Measurements from ENCODE around the gene SLC34A3.

SLC34A3 gene

DNA sequence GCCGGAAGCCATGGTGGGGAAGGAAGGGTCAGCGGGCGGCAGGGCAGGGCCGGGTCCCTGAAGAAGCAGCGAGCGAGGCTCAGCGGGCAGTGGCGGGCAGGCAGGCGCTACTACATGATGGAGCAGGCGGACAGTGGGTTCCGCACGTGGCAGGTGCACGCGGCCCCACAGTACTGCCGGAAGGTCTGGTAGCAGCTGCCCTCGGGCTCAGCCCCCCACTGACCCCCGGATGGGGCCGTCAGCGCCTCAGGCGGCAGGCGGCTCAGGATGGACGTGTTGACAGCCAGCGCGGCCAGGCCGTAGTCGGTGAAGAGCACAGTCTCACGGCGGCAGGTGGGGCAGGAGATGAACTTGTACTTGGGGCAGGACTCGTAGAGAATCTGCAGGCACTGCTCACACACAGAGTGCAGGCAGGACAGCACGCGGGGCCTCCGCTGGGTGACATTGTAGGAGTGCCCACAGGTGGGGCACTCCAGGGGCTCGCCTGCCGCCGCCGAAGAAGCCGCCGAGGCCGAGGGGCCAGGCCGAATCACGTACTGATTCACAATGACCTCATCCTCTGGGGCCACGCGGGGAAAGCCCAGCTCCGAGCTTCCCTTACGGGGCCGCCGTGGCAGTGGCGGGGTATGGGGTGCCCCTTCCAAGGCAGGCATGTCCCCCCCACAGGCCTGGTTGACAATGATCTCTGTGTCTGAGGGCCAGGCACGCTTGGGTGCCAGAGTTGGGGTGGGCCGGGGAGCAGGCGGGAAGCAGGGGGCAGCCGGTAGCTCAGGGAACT is 10.2 kb upstream of the SLC34A3 start:
- TF ChIP-seq POLR2AphosphoS5 (IDR thresholded peaks at IDR 0.05; ENCODE audit: low read depth, low read length): no peak
- TF ChIP-seq, protein P1, sequence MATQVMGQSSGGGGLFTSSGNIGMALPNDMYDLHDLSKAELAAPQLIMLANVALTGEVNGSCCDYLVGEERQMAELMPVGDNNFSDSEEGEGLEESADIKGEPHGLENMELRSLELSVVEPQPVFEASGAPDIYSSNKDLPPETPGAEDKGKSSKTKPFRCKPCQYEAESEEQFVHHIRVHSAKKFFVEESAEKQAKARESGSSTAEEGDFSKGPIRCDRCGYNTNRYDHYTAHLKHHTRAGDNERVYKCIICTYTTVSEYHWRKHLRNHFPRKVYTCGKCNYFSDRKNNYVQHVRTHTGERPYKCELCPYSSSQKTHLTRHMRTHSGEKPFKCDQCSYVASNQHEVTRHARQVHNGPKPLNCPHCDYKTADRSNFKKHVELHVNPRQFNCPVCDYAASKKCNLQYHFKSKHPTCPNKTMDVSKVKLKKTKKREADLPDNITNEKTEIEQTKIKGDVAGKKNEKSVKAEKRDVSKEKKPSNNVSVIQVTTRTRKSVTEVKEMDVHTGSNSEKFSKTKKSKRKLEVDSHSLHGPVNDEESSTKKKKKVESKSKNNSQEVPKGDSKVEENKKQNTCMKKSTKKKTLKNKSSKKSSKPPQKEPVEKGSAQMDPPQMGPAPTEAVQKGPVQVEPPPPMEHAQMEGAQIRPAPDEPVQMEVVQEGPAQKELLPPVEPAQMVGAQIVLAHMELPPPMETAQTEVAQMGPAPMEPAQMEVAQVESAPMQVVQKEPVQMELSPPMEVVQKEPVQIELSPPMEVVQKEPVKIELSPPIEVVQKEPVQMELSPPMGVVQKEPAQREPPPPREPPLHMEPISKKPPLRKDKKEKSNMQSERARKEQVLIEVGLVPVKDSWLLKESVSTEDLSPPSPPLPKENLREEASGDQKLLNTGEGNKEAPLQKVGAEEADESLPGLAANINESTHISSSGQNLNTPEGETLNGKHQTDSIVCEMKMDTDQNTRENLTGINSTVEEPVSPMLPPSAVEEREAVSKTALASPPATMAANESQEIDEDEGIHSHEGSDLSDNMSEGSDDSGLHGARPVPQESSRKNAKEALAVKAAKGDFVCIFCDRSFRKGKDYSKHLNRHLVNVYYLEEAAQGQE (IDR thresholded peaks at IDR 0.05; ENCODE audit: insufficient read depth in 1 of 2, low read depth in 2 of 2, low read length in 2 of 2): no peak
- no peak for TF ChIP-seq SIN3A (IDR thresholded peaks at IDR 0.05; ENCODE audit: borderline replicate concordance, insufficient read depth, low read length)
- TF ChIP-seq FOXP2 (optimal IDR thresholded peaks at IDR 0.05; ENCODE audit: borderline replicate concordance, extremely low read depth, extremely low read length, insufficient read depth): no peak
- TF ChIP-seq TAF1 (IDR thresholded peaks at IDR 0.05; ENCODE audit: borderline replicate concordance, insufficient read depth, low read length): no peak

DNA sequence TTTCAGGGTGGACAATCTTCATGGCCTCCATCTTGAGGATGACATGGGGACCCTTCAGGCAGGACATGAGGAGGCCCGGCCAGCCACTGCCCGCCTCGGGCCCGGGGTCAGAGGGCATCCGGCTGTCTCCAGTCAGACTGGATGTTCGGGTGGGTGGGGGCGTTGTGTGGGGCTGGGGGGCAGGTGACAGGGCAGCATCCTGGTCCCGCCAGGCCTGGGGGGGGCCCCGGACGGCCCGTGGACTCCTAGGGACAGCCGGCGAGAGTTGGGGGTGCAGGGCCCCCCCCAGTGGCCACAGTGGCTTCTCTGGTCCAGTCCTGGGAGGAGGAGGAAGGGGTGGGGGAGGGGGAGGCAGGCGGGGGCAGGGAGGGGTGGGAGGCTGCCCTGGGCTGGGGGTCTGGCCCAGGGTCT is 9.6 kb upstream of the SLC34A3 start:
- TF ChIP-seq TAF1 (IDR thresholded peaks at IDR 0.05; ENCODE audit: borderline replicate concordance, insufficient read depth, low read length) (no peak), POLR2AphosphoS5 (IDR thresholded peaks at IDR 0.05; ENCODE audit: low read depth, low read length) (no peak), FOXP2 (optimal IDR thresholded peaks at IDR 0.05; ENCODE audit: borderline replicate concordance, extremely low read depth, extremely low read length, insufficient read depth) (no peak), SIN3A (IDR thresholded peaks at IDR 0.05; ENCODE audit: borderline replicate concordance, insufficient read depth, low read length) (no peak)
- TF ChIP-seq, protein P1 (IDR thresholded peaks at IDR 0.05; ENCODE audit: insufficient read depth in 1 of 2, low read depth in 2 of 2, low read length in 2 of 2): no peak

DNA sequence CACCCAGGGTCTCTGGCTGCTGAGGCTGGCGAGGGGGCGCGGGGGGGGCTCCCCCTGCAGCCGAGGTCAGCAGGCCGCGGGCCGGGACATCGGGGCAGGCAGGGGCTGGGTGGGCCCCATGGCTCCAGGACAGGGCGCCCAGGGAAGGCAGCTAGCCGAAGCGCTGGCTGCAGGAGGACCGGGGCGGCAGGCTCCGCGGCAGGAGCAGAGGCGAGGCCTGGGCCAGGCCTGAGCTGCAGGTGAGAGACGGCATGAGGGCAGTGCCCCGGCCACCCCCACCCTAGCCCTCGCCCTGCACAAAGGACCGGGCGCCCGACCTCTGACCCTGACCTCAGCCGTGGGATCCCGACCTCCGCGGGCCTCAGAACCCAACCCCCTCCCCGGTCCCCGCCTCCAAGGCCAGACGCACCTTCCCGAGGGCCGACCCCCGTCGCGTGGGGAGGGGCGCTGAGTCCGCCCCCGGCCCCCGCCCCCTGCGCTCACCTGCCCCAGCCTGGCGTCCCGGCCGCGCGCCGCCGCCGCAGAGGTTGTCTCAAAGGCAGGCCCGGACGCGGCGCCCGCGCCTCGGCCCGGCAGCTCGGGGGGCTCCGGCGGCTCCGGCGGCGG is 9.1 kb upstream of the SLC34A3 start:
- no peak for TF ChIP-seq FOXP2 (optimal IDR thresholded peaks at IDR 0.05; ENCODE audit: borderline replicate concordance, extremely low read depth, extremely low read length, insufficient read depth)
- no peak for TF ChIP-seq POLR2AphosphoS5 (IDR thresholded peaks at IDR 0.05; ENCODE audit: low read depth, low read length)
- TF ChIP-seq TAF1 (IDR thresholded peaks at IDR 0.05; ENCODE audit: borderline replicate concordance, insufficient read depth, low read length): no peak
- TF ChIP-seq, protein P1 (IDR thresholded peaks at IDR 0.05; ENCODE audit: insufficient read depth in 1 of 2, low read depth in 2 of 2, low read length in 2 of 2): no peak
- TF ChIP-seq SIN3A (IDR thresholded peaks at IDR 0.05; ENCODE audit: borderline replicate concordance, insufficient read depth, low read length): no peak

DNA sequence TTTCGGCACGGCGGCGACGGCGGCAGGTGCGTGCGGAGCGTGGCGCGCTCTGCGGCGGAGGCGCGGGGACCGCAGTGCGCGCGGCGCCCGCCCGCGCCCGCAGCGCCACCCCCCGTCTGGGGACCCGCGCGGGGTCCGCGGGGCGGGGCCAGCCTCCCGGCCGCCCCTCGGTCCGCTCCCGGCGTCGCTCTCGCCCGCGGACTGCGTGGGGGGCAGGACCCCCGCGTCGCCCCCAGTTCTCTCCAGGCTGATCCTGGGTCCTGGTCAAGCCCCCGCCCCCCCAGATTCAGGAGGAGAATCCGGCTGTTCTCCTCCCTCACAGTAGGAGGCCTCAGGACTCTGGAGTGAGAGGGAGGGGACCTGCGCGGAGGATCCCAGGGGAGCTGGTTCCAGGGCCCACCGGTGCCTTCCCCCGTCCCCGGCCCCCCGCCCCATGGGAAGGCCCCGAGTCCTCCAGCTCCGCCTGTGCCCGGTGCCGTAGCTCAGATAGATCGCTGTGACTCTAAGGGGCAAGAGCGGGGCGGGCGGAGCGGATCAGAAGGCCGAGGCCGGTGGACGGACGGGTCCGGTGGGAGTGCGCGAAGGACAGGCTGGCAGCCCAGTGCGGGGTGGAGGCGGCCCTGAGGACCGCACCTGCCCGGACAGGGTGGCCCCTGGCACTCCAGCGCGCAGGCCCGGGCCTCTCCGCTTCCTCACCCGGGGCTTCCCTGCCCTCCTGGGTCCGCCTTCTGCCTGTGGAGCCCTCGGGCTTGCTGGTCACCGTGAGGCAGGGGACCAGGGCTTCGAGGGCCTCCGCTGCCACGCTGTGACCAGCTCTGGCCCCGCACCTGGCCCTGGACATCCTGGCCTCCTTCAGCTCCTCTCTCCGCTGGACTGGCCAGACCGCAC is 8.3 kb upstream of the SLC34A3 start, which contains the start of gene RNF208:
Gene RNF208, minus strand, starts transcription at position 51 of the 888 bp plus-strand sequence. CDS start 1,028 bp downstream, outside the sequence.
- no peak for TF ChIP-seq SIN3A (IDR thresholded peaks at IDR 0.05; ENCODE audit: borderline replicate concordance, insufficient read depth, low read length)
- TF ChIP-seq FOXP2 (optimal IDR thresholded peaks at IDR 0.05; ENCODE audit: borderline replicate concordance, extremely low read depth, extremely low read length, insufficient read depth): no peak
- TF ChIP-seq POLR2AphosphoS5 (IDR thresholded peaks at IDR 0.05; ENCODE audit: low read depth, low read length): no peak
- TF ChIP-seq, protein P1 (IDR thresholded peaks at IDR 0.05; ENCODE audit: insufficient read depth in 1 of 2, low read depth in 2 of 2, low read length in 2 of 2): no peak
- TF ChIP-seq TAF1 (IDR thresholded peaks at IDR 0.05; ENCODE audit: borderline replicate concordance, insufficient read depth, low read length): no peak

Data from PFSK-1 (cell line).